Keratinocyte (primary cell): ENCODE measurements around the gene CPSF2.

Source experiments
- EZH2 ChIP-seq: IDR thresholded peaks from one replicate; pipeline ENCODE4 v1.6.1; 2012; ENCODE audit warnings: inconsistent platforms, mild to moderate bottlenecking, low read length, moderate library complexity
- TF ChIP-seq, protein P1 (sequence below), 3 experiments: IDR thresholded peaks in 1 of 3; conservative IDR thresholded peaks in 1 of 3; optimal IDR thresholded peaks in 1 of 3; 2 replicates in 2 of 3; 3 replicates in 1 of 3; pipeline versions ENCODE3 to v1.5.1; 2011; ENCODE audit warnings: low read length in 3 of 3, mild to moderate bottlenecking in 3 of 3, moderate library complexity in 2 of 3, control low read depth in 1 of 3, inconsistent platforms in 1 of 3; ENCODE audit not compliant: insufficient read depth in 2 of 3; ENCODE audit errors: extremely low read depth in 1 of 3

GRCh38 chr14:92175811-92176210 is 54.0 kb downstream of the CPSF2 start:
- TF ChIP-seq EZH2, result no peak
- TF ChIP-seq, protein P1, sequence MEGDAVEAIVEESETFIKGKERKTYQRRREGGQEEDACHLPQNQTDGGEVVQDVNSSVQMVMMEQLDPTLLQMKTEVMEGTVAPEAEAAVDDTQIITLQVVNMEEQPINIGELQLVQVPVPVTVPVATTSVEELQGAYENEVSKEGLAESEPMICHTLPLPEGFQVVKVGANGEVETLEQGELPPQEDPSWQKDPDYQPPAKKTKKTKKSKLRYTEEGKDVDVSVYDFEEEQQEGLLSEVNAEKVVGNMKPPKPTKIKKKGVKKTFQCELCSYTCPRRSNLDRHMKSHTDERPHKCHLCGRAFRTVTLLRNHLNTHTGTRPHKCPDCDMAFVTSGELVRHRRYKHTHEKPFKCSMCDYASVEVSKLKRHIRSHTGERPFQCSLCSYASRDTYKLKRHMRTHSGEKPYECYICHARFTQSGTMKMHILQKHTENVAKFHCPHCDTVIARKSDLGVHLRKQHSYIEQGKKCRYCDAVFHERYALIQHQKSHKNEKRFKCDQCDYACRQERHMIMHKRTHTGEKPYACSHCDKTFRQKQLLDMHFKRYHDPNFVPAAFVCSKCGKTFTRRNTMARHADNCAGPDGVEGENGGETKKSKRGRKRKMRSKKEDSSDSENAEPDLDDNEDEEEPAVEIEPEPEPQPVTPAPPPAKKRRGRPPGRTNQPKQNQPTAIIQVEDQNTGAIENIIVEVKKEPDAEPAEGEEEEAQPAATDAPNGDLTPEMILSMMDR (optimal IDR thresholded peaks at IDR 0.05 in 1 of 3, IDR thresholded peaks at IDR 0.05 in 1 of 3, conservative IDR thresholded peaks at IDR 0.05 in 1 of 3; ENCODE audit: extremely low read depth in 1 of 3, insufficient read depth in 2 of 3, low read length in 3 of 3), result no peak
